Neural crest cell (in vitro differentiated cells): ENCODE data around the gene SLC18B1. TPM values are rescaled to one million over a fixed set of nuclear protein-coding genes. Genes with fewer than 3 reads are reported as not detected.

ENCODE experiments used
- DNase-seq: peaks from one replicate; pipeline ENCODE4 v3.0.0; 2021; ENCODE audit warnings: low read depth, mixed read lengths, low spot score
- H3K27ac Mint-ChIP-seq: one replicate; pipeline ENCODE4 v1.8.0; 2021; ENCODE audit warnings: mild to moderate bottlenecking, mixed read lengths; ENCODE audit not compliant: unreplicated experiment
- H3K27me3 Mint-ChIP-seq: 2 replicates; pipeline ENCODE4 v1.8.0; 2021; ENCODE audit warnings: low read depth, mild to moderate bottlenecking, mixed read lengths
- H3K36me3 Mint-ChIP-seq: 2 replicates; pipeline ENCODE4 v1.8.0; 2021; ENCODE audit warnings: low read depth, mild to moderate bottlenecking, mixed read lengths
- H3K4me1 Mint-ChIP-seq: 2 replicates; pipeline ENCODE4 v1.8.0; 2021; ENCODE audit warnings: mixed read lengths
- H3K4me3 Mint-ChIP-seq: one replicate; pipeline ENCODE4 v1.8.0; 2021; ENCODE audit warnings: mild to moderate bottlenecking, mixed read lengths
- H3K9me3 Mint-ChIP-seq: 2 replicates; pipeline ENCODE4 v1.8.0; 2021; ENCODE audit warnings: mixed read lengths
- total RNA-seq: library from RNA; stranded (reverse); gene quantifications from 2 replicates; pipeline ENCODE4 v1.2.1, GENCODE V29; 2021
- TF ChIP-seq, protein P1 (sequence below): fragments of 200-600 bp; sonication (generic); conservative IDR thresholded peaks from 2 replicates; pipeline ENCODE4 v1.5.0; 2021; ENCODE audit warnings: antibody characterized with exemption, mild to moderate bottlenecking

Gene SLC18B1
- total RNA-seq, 1 donor from 2014 or later = 18.4 TPM

DNA sequence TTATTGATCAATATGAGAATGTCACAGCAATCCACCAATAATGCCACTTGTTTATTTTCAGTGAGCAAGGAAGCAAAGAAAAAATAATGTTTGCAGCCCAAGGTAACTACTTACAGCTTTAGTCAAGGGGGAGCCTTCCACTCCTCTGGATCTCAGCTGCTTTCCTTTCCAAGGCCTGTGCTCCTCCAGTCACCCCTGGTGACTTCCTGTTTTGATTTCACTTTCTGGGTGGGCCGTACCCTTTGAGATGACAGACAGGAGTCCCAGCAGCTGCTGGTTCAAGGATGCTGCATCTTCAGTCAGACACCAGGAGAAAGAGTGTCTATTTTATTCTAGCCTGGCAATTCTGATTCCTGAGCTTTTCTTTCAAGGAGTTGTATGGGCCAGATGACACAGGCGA lies 35.2 kb downstream of the SLC18B1 start:
- peaks cover 3% of the 10 kb centered on the region for H3K9me3 Mint-ChIP-seq
- H3K27ac Mint-ChIP-seq = no peak overlapping the region
- no peaks in the 10 kb centered on the region for H3K27me3 Mint-ChIP-seq
- H3K4me1 Mint-ChIP-seq = no peaks in the 10 kb centered on the region
- no peaks in the 10 kb centered on the region for H3K36me3 Mint-ChIP-seq
- DNase-seq = no peak
- H3K4me3 Mint-ChIP-seq = no peak overlapping the region
- TF ChIP-seq, protein P1, sequence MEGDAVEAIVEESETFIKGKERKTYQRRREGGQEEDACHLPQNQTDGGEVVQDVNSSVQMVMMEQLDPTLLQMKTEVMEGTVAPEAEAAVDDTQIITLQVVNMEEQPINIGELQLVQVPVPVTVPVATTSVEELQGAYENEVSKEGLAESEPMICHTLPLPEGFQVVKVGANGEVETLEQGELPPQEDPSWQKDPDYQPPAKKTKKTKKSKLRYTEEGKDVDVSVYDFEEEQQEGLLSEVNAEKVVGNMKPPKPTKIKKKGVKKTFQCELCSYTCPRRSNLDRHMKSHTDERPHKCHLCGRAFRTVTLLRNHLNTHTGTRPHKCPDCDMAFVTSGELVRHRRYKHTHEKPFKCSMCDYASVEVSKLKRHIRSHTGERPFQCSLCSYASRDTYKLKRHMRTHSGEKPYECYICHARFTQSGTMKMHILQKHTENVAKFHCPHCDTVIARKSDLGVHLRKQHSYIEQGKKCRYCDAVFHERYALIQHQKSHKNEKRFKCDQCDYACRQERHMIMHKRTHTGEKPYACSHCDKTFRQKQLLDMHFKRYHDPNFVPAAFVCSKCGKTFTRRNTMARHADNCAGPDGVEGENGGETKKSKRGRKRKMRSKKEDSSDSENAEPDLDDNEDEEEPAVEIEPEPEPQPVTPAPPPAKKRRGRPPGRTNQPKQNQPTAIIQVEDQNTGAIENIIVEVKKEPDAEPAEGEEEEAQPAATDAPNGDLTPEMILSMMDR = no peak

DNA sequence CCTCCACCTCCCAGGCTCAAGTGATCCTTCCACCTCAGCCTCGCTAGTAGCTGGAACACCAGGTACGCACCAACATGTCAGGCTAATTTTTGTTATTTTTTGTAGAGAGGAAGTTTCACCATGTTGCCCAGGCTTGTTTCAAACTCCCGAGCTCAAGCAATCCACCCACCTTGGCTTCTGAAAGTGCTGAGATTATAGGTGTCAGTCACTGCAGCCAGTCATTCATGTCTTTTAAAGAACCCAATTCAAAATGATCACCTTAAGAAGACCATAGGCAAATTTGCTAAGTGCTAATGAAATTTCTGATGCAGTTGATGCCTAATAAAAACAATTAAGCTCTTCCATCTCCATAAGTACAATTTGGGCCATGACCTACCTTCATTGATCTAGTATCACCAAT lies 38.2 kb downstream of the SLC18B1 start:
- no peak for DNase-seq
- Mint-ChIP-seq H3K27me3 (no peaks in the 10 kb centered on the region), H3K4me1 (no peaks in the 10 kb centered on the region), H3K36me3 (no peaks in the 10 kb centered on the region), H3K4me3 (no peak overlapping the region), H3K27ac (no peak overlapping the region), H3K9me3 (no peaks in the 10 kb centered on the region)
- TF ChIP-seq, protein P1 = no peak

DNA sequence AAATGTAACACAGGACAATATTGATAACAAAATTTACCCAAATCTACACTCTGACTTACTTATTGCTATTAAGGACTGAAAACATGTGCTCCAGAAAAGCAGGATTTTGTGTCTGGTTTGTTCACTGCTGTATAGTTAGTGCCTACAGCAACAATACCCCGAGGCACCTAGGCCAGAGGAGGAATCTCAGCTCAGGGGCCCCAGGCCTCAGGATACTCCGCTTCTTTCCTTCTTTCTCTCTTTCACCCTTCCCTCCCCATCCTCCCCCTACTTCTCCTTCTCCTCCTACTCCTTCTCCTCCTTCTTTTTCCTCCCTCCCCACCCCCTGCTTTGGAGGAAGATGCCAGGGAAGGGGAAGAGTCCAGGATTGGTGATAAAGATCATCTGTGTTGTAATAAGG lies 39.7 kb downstream of the SLC18B1 start:
- H3K27ac Mint-ChIP-seq = no peak overlapping the region
- TF ChIP-seq, protein P1 = no peak
- H3K27me3 Mint-ChIP-seq = no peaks in the 10 kb centered on the region
- H3K36me3 Mint-ChIP-seq = no peaks in the 10 kb centered on the region
- H3K4me3 Mint-ChIP-seq = no peak overlapping the region
- DNase-seq = no peak
- no peaks in the 10 kb centered on the region for H3K9me3 Mint-ChIP-seq
- no peaks in the 10 kb centered on the region for H3K4me1 Mint-ChIP-seq

DNA sequence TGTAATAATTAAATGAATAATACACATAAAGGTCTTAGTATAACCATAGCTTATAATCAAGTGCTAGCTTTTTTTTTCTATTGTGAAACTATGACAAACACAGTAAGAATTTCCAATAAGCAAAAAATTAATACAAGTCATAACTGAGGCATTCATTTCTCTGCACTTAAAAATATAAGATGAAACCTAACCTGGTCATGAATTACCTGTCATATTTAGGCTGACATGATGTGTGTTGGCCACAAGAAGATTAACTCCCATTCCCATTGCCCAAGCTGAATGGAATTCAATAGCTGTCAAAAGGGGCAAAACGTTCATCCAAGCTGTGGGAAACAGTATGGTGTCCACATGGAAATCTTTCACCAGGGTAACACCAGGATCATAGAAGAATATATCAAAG lies 46.2 kb downstream of the SLC18B1 start:
- Mint-ChIP-seq H3K4me1 (no peaks in the 10 kb centered on the region), H3K4me3 (no peak overlapping the region), H3K9me3 (no peaks in the 10 kb centered on the region), H3K27ac (no peak overlapping the region), H3K36me3 (no peaks in the 10 kb centered on the region), H3K27me3 (no peaks in the 10 kb centered on the region)
- TF ChIP-seq, protein P1 = no peak
- no peak for DNase-seq

DNA sequence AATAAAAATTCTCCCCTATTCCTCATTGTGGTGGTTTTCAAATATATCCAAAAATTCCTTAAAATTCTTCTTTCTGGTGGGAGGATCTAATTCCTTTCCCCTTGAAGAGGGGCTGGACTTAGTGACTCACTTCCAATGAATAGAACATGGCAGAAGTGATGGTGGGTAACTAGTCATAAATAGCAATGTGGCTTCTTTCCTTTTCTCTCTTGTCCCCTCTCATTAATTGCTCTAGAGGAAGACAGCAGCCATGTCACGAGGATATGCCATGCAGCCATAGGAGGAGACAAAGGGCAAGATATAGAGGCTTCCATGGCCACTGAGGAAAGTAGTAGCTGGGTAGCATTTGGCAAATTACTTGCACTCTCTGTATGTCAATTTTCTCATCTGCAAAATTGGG lies 46.6 kb downstream of the SLC18B1 start:
- no peak overlapping the region for H3K27ac Mint-ChIP-seq
- no peak overlapping the region for H3K4me3 Mint-ChIP-seq
- H3K27me3 Mint-ChIP-seq = no peaks in the 10 kb centered on the region
- no peak for DNase-seq
- no peaks in the 10 kb centered on the region for H3K36me3 Mint-ChIP-seq
- TF ChIP-seq, protein P1 = no peak
- H3K9me3 Mint-ChIP-seq = no peaks in the 10 kb centered on the region
- no peaks in the 10 kb centered on the region for H3K4me1 Mint-ChIP-seq

DNA sequence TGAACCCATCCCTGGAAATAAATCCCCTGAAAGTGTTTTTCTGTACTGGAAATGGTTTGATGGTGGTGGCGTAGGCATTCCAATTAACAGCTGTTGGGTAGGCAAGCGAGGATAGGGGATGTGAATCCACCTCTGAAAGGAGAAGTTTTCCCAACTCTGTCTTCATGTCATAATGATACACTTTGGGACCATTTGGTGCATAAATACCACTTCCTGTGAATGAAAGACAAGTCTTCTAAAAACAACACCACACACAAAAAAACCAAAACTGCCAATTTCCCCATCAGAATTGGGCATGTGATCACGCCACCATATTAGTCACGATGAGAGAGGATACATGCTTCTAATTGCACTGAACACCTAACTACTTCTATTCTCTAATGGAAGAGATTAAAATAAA lies 47.1 kb downstream of the SLC18B1 start:
- TF ChIP-seq, protein P1 = no peak
- DNase-seq = no peak
- Mint-ChIP-seq H3K4me1 (no peaks in the 10 kb centered on the region), H3K27ac (no peak overlapping the region), H3K9me3 (no peaks in the 10 kb centered on the region), H3K27me3 (no peaks in the 10 kb centered on the region), H3K36me3 (no peaks in the 10 kb centered on the region), H3K4me3 (no peak overlapping the region)
